Stimulated activated naive CD8-positive, alpha-beta T cell treated with anti-CD3 and anti-CD28 coated beads, Interleukin-15, amount 100 ng/mL, for 72 hours (primary cell): ENCODE measurements around the gene SUPT7L.
A peak's percentile ranks its signal among the peaks of the same experiment; 100 is the strongest.

Experiments
- ATAC-seq: fragments of 150-1000 bp; cut with Tn5 transposase; 2 replicates; pipeline ENCODE4 v1.10.0; 2021; ENCODE audit warnings: mild to moderate bottlenecking, moderate library complexity
- DNase-seq, 2 donors: peaks; one replicate each; pipeline ENCODE4 v3.0.0; 2021 to 2022
- H3K27ac Mint-ChIP-seq, 2 donors: one replicate each; pipeline ENCODE4 v1.8.0; 2022; ENCODE audit warnings: mild to moderate bottlenecking in 2 of 2, mixed read lengths in 2 of 2, moderate library complexity in 2 of 2
- H3K27me3 Mint-ChIP-seq: one replicate; pipeline ENCODE4 v1.8.0; 2022; ENCODE audit warnings: mixed read lengths
- H3K4me1 Mint-ChIP-seq: one replicate; pipeline ENCODE4 v1.8.0; 2022; ENCODE audit warnings: mild to moderate bottlenecking, mixed read lengths
- H3K4me3 Mint-ChIP-seq, 2 donors: one replicate each; pipeline ENCODE4 v1.8.0; 2022; ENCODE audit warnings: mild to moderate bottlenecking in 2 of 2, mixed read lengths in 2 of 2, moderate library complexity in 1 of 2
- H3K9me3 Mint-ChIP-seq, 2 donors: one replicate each; pipeline ENCODE4 v1.8.0; 2022; ENCODE audit warnings: mixed read lengths in 2 of 2

Gene SUPT7L

GRCh38 chr2:27663285-27664153, at the start of gene SUPT7L, which contains the start of gene SLC4A1AP:
SUPT7L (minus strand) TSS chr2:27663614; CDS start chr2:27662192, 1,422 bp downstream.
SLC4A1AP (plus strand) TSS chr2:27663889; CDS start chr2:27663915, 26 bp downstream.
- Mint-ChIP-seq H3K9me3 (no peaks in the 10 kb centered on the region), H3K27ac (peak within 1 kb of the TSS; percentile 99 to 100), H3K4me1 (peaks cover 46% of the 10 kb centered on the region), H3K4me3 (peak within 1 kb of the TSS; percentile 99), H3K27me3 (no peaks in the 10 kb centered on the region)
- DNase-seq = peak; percentile 80 to 82
- ATAC-seq = peak; percentile 92

- DNase-seq = no peak
- Mint-ChIP-seq H3K9me3 (no peaks in the 10 kb centered on the region), H3K4me1 (peaks cover 46% of the 10 kb centered on the region), H3K4me3 (no peak overlapping the region), H3K27me3 (peaks cover 26% of the 10 kb centered on the region), H3K27ac (no peak overlapping the region)
- ATAC-seq = no peak
Measured at GRCh38 chr2:27713201-27713600, 49.8 kb upstream of the SUPT7L start.

GRCh38 chr2:27712522-27712921, 49.1 kb upstream of the SUPT7L start:
- no peaks in the 10 kb centered on the region for H3K9me3 Mint-ChIP-seq
- ATAC-seq (no peak), DNase-seq (no peak)
- peaks cover 26% of the 10 kb centered on the region for H3K27me3 Mint-ChIP-seq
- H3K27ac Mint-ChIP-seq = no peak overlapping the region
- peaks cover 46% of the 10 kb centered on the region for H3K4me1 Mint-ChIP-seq
- H3K4me3 Mint-ChIP-seq = no peak overlapping the region

- DNase-seq = no peak
- H3K27ac Mint-ChIP-seq = no peak overlapping the region
- no peak for ATAC-seq
Measured at GRCh38 chr2:27711804-27712203, 48.4 kb upstream of the SUPT7L start.

GRCh38 chr2:27710640-27711430, 47.4 kb upstream of the SUPT7L start:
- peak; percentile 79 for ATAC-seq
- no peaks in the 10 kb centered on the region for H3K9me3 Mint-ChIP-seq
- H3K4me1 Mint-ChIP-seq = peaks cover 40% of the 10 kb centered on the region
- peaks cover 14% of the 10 kb centered on the region for H3K27me3 Mint-ChIP-seq
- no peak overlapping the region for H3K4me3 Mint-ChIP-seq
- DNase-seq = no peak
- no peak overlapping the region for H3K27ac Mint-ChIP-seq

More at GRCh38 chr2:27711804-27712203, 48.4 kb upstream of the SUPT7L start:
- H3K9me3 Mint-ChIP-seq = no peaks in the 10 kb centered on the region
- peaks cover 21% of the 10 kb centered on the region for H3K27me3 Mint-ChIP-seq
- no peak overlapping the region for H3K4me3 Mint-ChIP-seq
- H3K4me1 Mint-ChIP-seq = peaks cover 41% of the 10 kb centered on the region

GRCh38 chr2:27709960-27710575, 46.7 kb upstream of the SUPT7L start:
- ATAC-seq = no peak
- Mint-ChIP-seq H3K4me1 (peaks cover 41% of the 10 kb centered on the region), H3K4me3 (no peak overlapping the region), H3K9me3 (no peaks in the 10 kb centered on the region), H3K27me3 (peaks cover 14% of the 10 kb centered on the region), H3K27ac (no peak overlapping the region)
- no peak for DNase-seq

- peaks cover 33% of the 10 kb centered on the region for H3K4me1 Mint-ChIP-seq
- peaks cover 14% of the 10 kb centered on the region for H3K27me3 Mint-ChIP-seq
- no peaks in the 10 kb centered on the region for H3K9me3 Mint-ChIP-seq
- no peak overlapping the region for H3K27ac Mint-ChIP-seq
- H3K4me3 Mint-ChIP-seq = no peak overlapping the region
- ATAC-seq (no peak), DNase-seq (no peak)
Measured at GRCh38 chr2:27709326-27709725, 45.9 kb upstream of the SUPT7L start.

- DNase-seq (no peak), ATAC-seq (no peak)
- H3K4me3 Mint-ChIP-seq = no peak overlapping the region
Measured at GRCh38 chr2:27708666-27709065, 45.3 kb upstream of the SUPT7L start.

GRCh38 chr2:27708257-27708654, 44.8 kb upstream of the SUPT7L start:
- peaks cover 13% of the 10 kb centered on the region for H3K27me3 Mint-ChIP-seq
- peak overlapping the region in 1 of 2 donors; percentile 8 for H3K27ac Mint-ChIP-seq
- ATAC-seq (no peak), DNase-seq (no peak)
- H3K4me1 Mint-ChIP-seq = peaks cover 41% of the 10 kb centered on the region
- H3K9me3 Mint-ChIP-seq = no peaks in the 10 kb centered on the region
- no peak overlapping the region for H3K4me3 Mint-ChIP-seq

More at GRCh38 chr2:27708666-27709065, 45.3 kb upstream of the SUPT7L start:
- H3K27me3 Mint-ChIP-seq = peaks cover 14% of the 10 kb centered on the region
- peaks cover 37% of the 10 kb centered on the region for H3K4me1 Mint-ChIP-seq
- H3K27ac Mint-ChIP-seq = peak overlapping the region in 1 of 2 donors; percentile 8
- H3K9me3 Mint-ChIP-seq = no peaks in the 10 kb centered on the region

- peaks cover 8% of the 10 kb centered on the region for H3K27me3 Mint-ChIP-seq
- no peak overlapping the region for H3K27ac Mint-ChIP-seq
- H3K4me1 Mint-ChIP-seq = peaks cover 40% of the 10 kb centered on the region
- ATAC-seq = no peak
- DNase-seq = no peak
- H3K4me3 Mint-ChIP-seq = no peak overlapping the region
- H3K9me3 Mint-ChIP-seq = no peaks in the 10 kb centered on the region
Measured at GRCh38 chr2:27707462-27708256, 44.2 kb upstream of the SUPT7L start.

- Mint-ChIP-seq H3K4me3 (no peak overlapping the region), H3K9me3 (no peaks in the 10 kb centered on the region), H3K4me1 (peaks cover 24% of the 10 kb centered on the region), H3K27ac (no peak overlapping the region), H3K27me3 (no peaks in the 10 kb centered on the region)
- no peak for DNase-seq
- ATAC-seq = no peak
Measured at GRCh38 chr2:27705851-27706622, 42.6 kb upstream of the SUPT7L start.

GRCh38 chr2:27704342-27704876, 41.0 kb upstream of the SUPT7L start:
- no peak overlapping the region for H3K4me3 Mint-ChIP-seq
- DNase-seq (no peak), ATAC-seq (no peak)
- H3K27me3 Mint-ChIP-seq = no peaks in the 10 kb centered on the region
- no peak overlapping the region for H3K27ac Mint-ChIP-seq
- H3K9me3 Mint-ChIP-seq = no peaks in the 10 kb centered on the region
- H3K4me1 Mint-ChIP-seq = peaks cover 21% of the 10 kb centered on the region

GRCh38 chr2:27703638-27704341, 40.4 kb upstream of the SUPT7L start:
- ATAC-seq = peak; percentile 91
- H3K27me3 Mint-ChIP-seq = no peaks in the 10 kb centered on the region
- H3K9me3 Mint-ChIP-seq = no peaks in the 10 kb centered on the region
- H3K4me1 Mint-ChIP-seq = peaks cover 21% of the 10 kb centered on the region
- peak overlapping the region in 1 of 2 donors; percentile 21 for H3K27ac Mint-ChIP-seq
- DNase-seq = peak; percentile 80 to 84
- H3K4me3 Mint-ChIP-seq = no peak overlapping the region
